Endodermal cell (in vitro differentiated cells): ENCODE measurements around the gene LEKR1. TPM values are rescaled to one million over a fixed set of nuclear protein-coding genes. Genes with fewer than 3 reads are reported as not detected.

Experiments used
- DNase-seq: peaks from one replicate; pipeline ENCODE4 v3.0.0-alpha.2; 2017
- H3K27ac ChIP-seq: 2 replicates; pipeline ENCODE4 v1.5.1; 2013; ENCODE audit warnings: mild to moderate bottlenecking, low read depth, low read length, moderate library complexity
- H3K27me3 ChIP-seq: 2 replicates; pipeline ENCODE4 v1.6.1; 2013; ENCODE audit warnings: mild to moderate bottlenecking, low read length, moderate library complexity; ENCODE audit not compliant: insufficient read depth, control insufficient read depth, poor library complexity, severe bottlenecking
- H3K36me3 ChIP-seq: 2 replicates; pipeline ENCODE4 v1.7.0; 2013; ENCODE audit warnings: mild to moderate bottlenecking, low read length, moderate library complexity; ENCODE audit not compliant: control insufficient read depth, insufficient read depth
- H3K4me1 ChIP-seq: one replicate; pipeline ENCODE4 v1.7.0; 2013; ENCODE audit warnings: low read length; ENCODE audit not compliant: control insufficient read depth, insufficient read depth
- H3K4me3 ChIP-seq: 2 replicates; pipeline ENCODE4 v1.5.1; 2013; ENCODE audit warnings: mild to moderate bottlenecking, low read length, moderate library complexity
- H3K9ac ChIP-seq: 2 replicates; pipeline ENCODE4 v1.6.1; 2013; ENCODE audit warnings: mild to moderate bottlenecking, low read length, moderate library complexity; ENCODE audit not compliant: poor library complexity, severe bottlenecking; ENCODE audit errors: extremely low read depth
- H3K9me3 ChIP-seq: 2 replicates; pipeline ENCODE4 v1.6.1; 2013; ENCODE audit warnings: mild to moderate bottlenecking, low read length, moderate library complexity; ENCODE audit not compliant: control insufficient read depth
- H3K27ac Mint-ChIP-seq: 2 replicates; pipeline ENCODE4 v1.8.0; 2020; ENCODE audit warnings: mixed read lengths
- H3K27me3 Mint-ChIP-seq: 2 replicates; pipeline ENCODE4 v1.8.0; 2021; ENCODE audit warnings: mild to moderate bottlenecking, mixed read lengths; ENCODE audit not compliant: insufficient read depth
- H3K36me3 Mint-ChIP-seq: 2 replicates; pipeline ENCODE4 v1.8.0; 2020; ENCODE audit warnings: low read depth, mixed read lengths
- H3K4me1 Mint-ChIP-seq: 2 replicates; pipeline ENCODE4 v1.8.0; 2020; ENCODE audit warnings: mixed read lengths
- H3K4me3 Mint-ChIP-seq: 2 replicates; pipeline ENCODE4 v1.8.0; 2020; ENCODE audit warnings: mild to moderate bottlenecking, moderate library complexity, mixed read lengths
- H3K9me3 Mint-ChIP-seq: 2 replicates; pipeline ENCODE4 v1.8.0; 2020; ENCODE audit warnings: mild to moderate bottlenecking, mixed read lengths
- CTCF ChIP-seq: fragments of 200-600 bp; sonication (generic); conservative IDR thresholded peaks from 2 replicates; pipeline ENCODE4 v1.5.0; 2021; ENCODE audit warnings: antibody characterized with exemption, mild to moderate bottlenecking
- WGBS, 2 experiments: methylation state at CpG; one replicate each; pipeline versions ENCODE4 v1.1.5 to v1.1.7; 2013; ENCODE audit warnings: missing lambda C conversion rate in 2 of 2, mixed read lengths in 1 of 2; ENCODE audit not compliant: insufficient coverage in 1 of 2, insufficient read length in 1 of 2; 5-methylcytosine and 5-hydroxymethylcytosine counted together
- total RNA-seq, 2 donors: library from RNA; stranded (reverse); fragmentation: NEBNext Ultra II Directional in 1 of 2; extraction: Animal tissue kit (Norgen Biotek cat#: 25700) in 1 of 2; gene quantifications; 2 replicates in 1 of 2; 3 replicates in 1 of 2; pipeline ENCODE4 v1.2.1, GENCODE V29; 2021

The LEKR1 gene
- total RNA-seq, 2 donors from 2014 or later = 1.0 to 1.2 TPM

GRCh38 chr3:156826896-156827882 is 1.0 kb downstream of the LEKR1 start:
- no peak for DNase-seq
- Mint-ChIP-seq H3K9me3 (peaks cover 4% of the 10 kb centered on the region), H3K27ac (peak overlapping the region; percentile 94), H3K4me1 (peaks cover 31% of the 10 kb centered on the region), H3K27me3 (peaks cover 50% of the 10 kb centered on the region), H3K36me3 (peaks cover 5% of the 10 kb centered on the region), H3K4me3 (peak overlapping the region; percentile 72)
- H3K4me3 ChIP-seq = peak overlapping the region; percentile 59
- TF ChIP-seq CTCF = no peak
- peaks cover 16% of the 10 kb centered on the region for H3K27me3 ChIP-seq
- no peaks in the 10 kb centered on the region for H3K36me3 ChIP-seq
- H3K27ac ChIP-seq = no peak overlapping the region
- H3K4me1 ChIP-seq = no peaks in the 10 kb centered on the region
- no peaks in the 10 kb centered on the region for H3K9me3 ChIP-seq
- peak overlapping the region; percentile 41 for H3K9ac ChIP-seq
- 42 to 43% methylated on average over 10 to 16 of the region's 16 CpGs for whole genome bisulfite sequencing, 2 experiments

- peaks cover 47% of the 10 kb centered on the region for H3K27me3 Mint-ChIP-seq
- peaks cover 2% of the 10 kb centered on the region for H3K36me3 Mint-ChIP-seq
- DNase-seq = no peak
- TF ChIP-seq CTCF = no peak
- H3K4me3 Mint-ChIP-seq = no peak overlapping the region
- peaks cover 37% of the 10 kb centered on the region for H3K4me1 Mint-ChIP-seq
- no peak overlapping the region for H3K27ac Mint-ChIP-seq
- peaks cover 2% of the 10 kb centered on the region for H3K4me1 ChIP-seq
- no peak overlapping the region for H3K4me3 ChIP-seq
- no peaks in the 10 kb centered on the region for H3K9me3 Mint-ChIP-seq
- H3K27me3 ChIP-seq = peaks cover 16% of the 10 kb centered on the region
- no peaks in the 10 kb centered on the region for H3K9me3 ChIP-seq
- H3K9ac ChIP-seq = no peak overlapping the region
- 78 to 100% methylated on average over 1 to 3 of the region's 3 CpGs for WGBS, 2 experiments
- no peaks in the 10 kb centered on the region for H3K36me3 ChIP-seq
- H3K27ac ChIP-seq = no peak overlapping the region
Observed at GRCh38 chr3:156831006-156831405, 4.9 kb downstream of the LEKR1 start.

- 84 to 100% methylated on average over 1 to 2 of the region's 2 CpGs for WGBS, 2 experiments
- no peak for DNase-seq
- Mint-ChIP-seq H3K4me1 (peaks cover 34% of the 10 kb centered on the region), H3K27ac (no peak overlapping the region), H3K27me3 (peaks cover 38% of the 10 kb centered on the region), H3K9me3 (no peaks in the 10 kb centered on the region), H3K36me3 (peaks cover 2% of the 10 kb centered on the region), H3K4me3 (no peak overlapping the region)
- no peak for TF ChIP-seq CTCF
- Histone ChIP-seq H3K36me3 (no peaks in the 10 kb centered on the region), H3K9me3 (no peaks in the 10 kb centered on the region), H3K9ac (no peak overlapping the region), H3K4me3 (no peak overlapping the region), H3K27ac (no peak overlapping the region), H3K27me3 (no peaks in the 10 kb centered on the region), H3K4me1 (peaks cover 5% of the 10 kb centered on the region)
Observed at GRCh38 chr3:156834435-156834834, 8.3 kb downstream of the LEKR1 start.
